ENCODE measurements around the gene FRAS1.

FRAS1 gene

GRCh38 chr4:78571804-78572203, 514.7 kb downstream of the FRAS1 start:
- no peak for TF ChIP-seq CTCF (conservative IDR thresholded peaks at IDR 0.05; ENCODE audit: low read depth, low read length)
- DNase-seq (ENCODE audit: low read depth) = no peak
- H3K4me3 ChIP-seq (ENCODE audit: low read length) = no peak overlapping the region

DNA sequence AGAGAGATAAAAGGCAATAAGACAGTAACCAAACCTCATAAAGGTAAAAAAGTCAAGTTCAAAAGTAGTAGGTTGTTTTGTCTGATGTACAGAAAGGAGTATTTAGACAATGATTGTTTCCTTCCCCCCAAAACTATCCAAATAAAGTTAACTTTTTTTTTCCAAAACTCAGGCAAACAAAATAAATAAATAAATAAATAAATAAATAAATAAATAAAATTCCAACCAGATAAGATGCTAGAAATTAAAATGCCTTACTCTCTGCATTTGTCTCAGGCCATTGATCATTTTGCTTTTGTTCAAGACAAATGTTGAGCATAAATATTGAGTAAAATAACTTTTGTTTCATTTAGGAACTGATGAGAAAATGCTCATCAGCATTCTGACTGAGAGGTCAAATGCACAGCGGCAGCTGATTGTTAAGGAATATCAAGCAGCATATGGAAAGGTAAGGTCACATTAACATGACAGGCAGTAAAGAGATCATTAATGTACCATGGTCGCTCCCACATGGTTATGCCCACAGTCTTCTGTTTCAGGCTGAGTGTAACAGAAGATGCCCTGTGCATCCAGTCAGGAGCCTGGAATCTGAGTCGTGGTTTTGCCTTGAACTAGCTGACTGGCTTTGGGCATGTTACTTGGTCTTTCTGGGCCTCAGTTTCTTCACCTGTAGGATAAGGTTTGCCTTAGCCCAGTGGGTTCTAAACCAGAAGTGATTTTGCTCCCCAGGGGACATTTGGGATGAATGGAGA, 521.7 kb downstream of the FRAS1 start:
- H3K4me3 ChIP-seq (ENCODE audit: low read length) = no peak overlapping the region
- no peak for TF ChIP-seq CTCF (conservative IDR thresholded peaks at IDR 0.05; ENCODE audit: low read depth, low read length)
- no peak for DNase-seq (ENCODE audit: low read depth)

- no peak for TF ChIP-seq CTCF (conservative IDR thresholded peaks at IDR 0.05; ENCODE audit: low read depth, low read length)
- no peak overlapping the region for H3K4me3 ChIP-seq (ENCODE audit: low read length)
- DNase-seq (ENCODE audit: low read depth) = no peak
Observed at GRCh38 chr4:78581618-78582017, 524.5 kb downstream of the FRAS1 start.

DNA sequence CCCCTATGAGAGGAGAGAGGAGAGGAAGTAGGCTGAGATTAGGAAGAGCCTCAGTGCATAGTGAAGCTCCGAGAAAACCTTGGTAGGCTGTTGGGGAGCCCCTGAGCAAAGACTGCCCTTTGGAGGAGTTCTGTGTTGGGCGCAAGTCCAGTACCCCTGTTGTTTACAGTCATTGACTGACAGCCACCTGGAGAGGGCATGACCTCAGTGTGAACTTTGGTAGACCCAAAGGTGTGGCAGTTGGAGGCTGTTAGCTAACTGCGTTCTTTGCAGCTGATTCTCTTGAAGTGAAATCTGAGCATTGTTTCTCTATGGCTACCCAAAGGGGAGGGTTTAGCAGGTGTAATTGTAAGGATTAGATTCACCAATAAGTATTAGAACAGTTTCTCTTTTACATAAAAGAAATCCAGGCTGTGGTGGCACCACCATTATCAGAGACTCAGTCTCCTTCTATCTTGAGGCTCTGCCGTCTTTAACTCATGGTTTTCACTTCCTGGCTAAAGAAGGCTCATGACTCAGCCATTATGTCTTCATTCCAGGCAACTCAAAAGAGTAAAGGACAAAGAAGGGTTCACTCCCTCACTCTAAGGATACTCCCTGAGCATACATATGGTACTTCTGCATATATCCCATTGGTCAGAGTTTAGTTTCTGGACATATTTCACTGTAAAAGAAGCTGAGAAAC, 527.9 kb downstream of the FRAS1 start:
- no peak for TF ChIP-seq CTCF (conservative IDR thresholded peaks at IDR 0.05; ENCODE audit: low read depth, low read length)
- no peak for DNase-seq (ENCODE audit: low read depth)
- H3K4me3 ChIP-seq (ENCODE audit: low read length) = no peak overlapping the region

GRCh38 chr4:78585633-78586032, 528.5 kb downstream of the FRAS1 start:
- DNase-seq (ENCODE audit: low read depth) = peak; percentile 66
- no peak for TF ChIP-seq CTCF (conservative IDR thresholded peaks at IDR 0.05; ENCODE audit: low read depth, low read length)

GRCh38 chr4:78588894-78589545, 531.9 kb downstream of the FRAS1 start:
- no peak overlapping the region for H3K4me3 ChIP-seq (ENCODE audit: low read length)
- no peak for TF ChIP-seq CTCF (conservative IDR thresholded peaks at IDR 0.05; ENCODE audit: low read depth, low read length)

More at GRCh38 chr4:78585633-78586032, 528.5 kb downstream of the FRAS1 start:
- no peak overlapping the region for H3K4me3 ChIP-seq (ENCODE audit: low read length)

More at GRCh38 chr4:78588894-78589545, 531.9 kb downstream of the FRAS1 start:
- DNase-seq (ENCODE audit: low read depth) = no peak
